NCI-H2029 treated with DMSO at 0.1 percent for 48 hours (cell line): ENCODE measurements around the gene JAZF1.
"Not testable (repeated sequence)": the region's sequence is repeated elsewhere in the genome, so short reads cannot be mapped to it uniquely, and the experiment has no call there.

ENCODE experiments used
- DNase-seq: peaks from one replicate; lab custom pipeline; 2025; lab: John Stamatoyannopoulos, UW

The JAZF1 gene

GRCh38 chr7:27871866-27872265 is 308.7 kb downstream of the JAZF1 start:
- no peak for DNase-seq

- DNase-seq: no peak
These were observed 309.5 kb downstream of the JAZF1 start for GRCh38 chr7:27871086-27871485.

- no peak for DNase-seq
These were observed 310.0 kb downstream of the JAZF1 start for GRCh38 chr7:27870595-27870994.

GRCh38 chr7:27869056-27869455 is 311.5 kb downstream of the JAZF1 start:
- no peak for DNase-seq

- no peak for DNase-seq
These were observed 312.5 kb downstream of the JAZF1 start for GRCh38 chr7:27868131-27868550.

- no peak for DNase-seq
These were observed 313.5 kb downstream of the JAZF1 start for GRCh38 chr7:27866828-27867672.

- no peak for DNase-seq
These were observed 314.3 kb downstream of the JAZF1 start for GRCh38 chr7:27866256-27866655.

- DNase-seq: no peak
These were observed 316.7 kb downstream of the JAZF1 start for GRCh38 chr7:27863880-27864279.

- no peak for DNase-seq
These were observed 318.8 kb downstream of the JAZF1 start for GRCh38 chr7:27861747-27862146.

- no peak for DNase-seq
These were observed 319.8 kb downstream of the JAZF1 start for GRCh38 chr7:27860800-27861199.

GRCh38 chr7:27856703-27857485 is 323.7 kb downstream of the JAZF1 start:
- DNase-seq: not testable (repeated sequence)

GRCh38 chr7:27850531-27850930 is 330.1 kb downstream of the JAZF1 start:
- no peak for DNase-seq

GRCh38 chr7:27846388-27846787 is 334.2 kb downstream of the JAZF1 start:
- DNase-seq: no peak

- DNase-seq: no peak
These were observed 336.9 kb downstream of the JAZF1 start for GRCh38 chr7:27843584-27844305.

- no peak for DNase-seq
These were observed 337.7 kb downstream of the JAZF1 start for GRCh38 chr7:27842851-27843250.

GRCh38 chr7:27842094-27842692 is 338.4 kb downstream of the JAZF1 start:
- no peak for DNase-seq

- no peak for DNase-seq
These were observed 339.7 kb downstream of the JAZF1 start for GRCh38 chr7:27840760-27841364.

- no peak for DNase-seq
These were observed 340.3 kb downstream of the JAZF1 start for GRCh38 chr7:27840313-27840712.

GRCh38 chr7:27839099-27839498 is 341.5 kb downstream of the JAZF1 start:
- no peak for DNase-seq

GRCh38 chr7:27836536-27836935 is 344.1 kb downstream of the JAZF1 start:
- no peak for DNase-seq

- DNase-seq: no peak
These were observed 345.2 kb downstream of the JAZF1 start for GRCh38 chr7:27835376-27835775.
